ENCODE data around the gene KLHL22.

Gene KLHL22

DNA sequence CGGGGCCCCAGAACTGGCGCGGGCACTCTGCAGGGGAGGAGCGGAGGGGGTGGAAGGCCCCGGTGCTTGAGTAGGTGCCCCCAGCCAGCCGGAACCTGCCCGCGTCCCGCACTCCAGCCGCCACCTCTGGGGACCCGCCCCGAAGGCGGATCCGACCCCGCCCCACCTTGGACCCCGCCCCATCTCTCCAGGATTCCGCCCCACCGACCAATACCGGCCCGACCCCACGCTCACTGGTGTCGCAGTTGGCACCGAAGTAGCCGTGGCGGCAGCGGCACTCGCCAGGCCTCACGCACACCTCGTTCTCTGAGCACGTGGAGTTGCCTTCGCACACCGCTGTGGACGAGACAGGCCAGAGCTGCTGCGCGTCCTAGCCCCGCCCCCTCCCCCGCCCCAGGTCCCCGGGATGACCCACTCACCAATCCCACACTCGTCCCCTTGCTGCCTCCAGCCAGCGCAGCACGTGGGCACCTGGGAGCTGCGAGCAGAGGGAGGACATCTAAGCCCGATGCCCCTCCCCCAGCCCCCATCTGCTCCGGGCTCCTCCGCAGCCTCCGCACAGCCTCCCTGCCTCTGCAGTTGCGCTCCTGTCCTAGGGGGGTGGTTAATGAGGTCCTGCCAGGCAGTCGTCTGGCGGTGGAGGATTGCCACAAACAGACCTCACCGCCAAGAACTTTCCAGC, 63.9 kb downstream of the KLHL22 start:
- DNase-seq (ENCODE audit: extremely low read depth, low read depth) = no peak
- TF ChIP-seq, protein P1, sequence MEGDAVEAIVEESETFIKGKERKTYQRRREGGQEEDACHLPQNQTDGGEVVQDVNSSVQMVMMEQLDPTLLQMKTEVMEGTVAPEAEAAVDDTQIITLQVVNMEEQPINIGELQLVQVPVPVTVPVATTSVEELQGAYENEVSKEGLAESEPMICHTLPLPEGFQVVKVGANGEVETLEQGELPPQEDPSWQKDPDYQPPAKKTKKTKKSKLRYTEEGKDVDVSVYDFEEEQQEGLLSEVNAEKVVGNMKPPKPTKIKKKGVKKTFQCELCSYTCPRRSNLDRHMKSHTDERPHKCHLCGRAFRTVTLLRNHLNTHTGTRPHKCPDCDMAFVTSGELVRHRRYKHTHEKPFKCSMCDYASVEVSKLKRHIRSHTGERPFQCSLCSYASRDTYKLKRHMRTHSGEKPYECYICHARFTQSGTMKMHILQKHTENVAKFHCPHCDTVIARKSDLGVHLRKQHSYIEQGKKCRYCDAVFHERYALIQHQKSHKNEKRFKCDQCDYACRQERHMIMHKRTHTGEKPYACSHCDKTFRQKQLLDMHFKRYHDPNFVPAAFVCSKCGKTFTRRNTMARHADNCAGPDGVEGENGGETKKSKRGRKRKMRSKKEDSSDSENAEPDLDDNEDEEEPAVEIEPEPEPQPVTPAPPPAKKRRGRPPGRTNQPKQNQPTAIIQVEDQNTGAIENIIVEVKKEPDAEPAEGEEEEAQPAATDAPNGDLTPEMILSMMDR (IDR thresholded peaks at IDR 0.05; ENCODE audit: low read depth, low read length) = no peak

DNA sequence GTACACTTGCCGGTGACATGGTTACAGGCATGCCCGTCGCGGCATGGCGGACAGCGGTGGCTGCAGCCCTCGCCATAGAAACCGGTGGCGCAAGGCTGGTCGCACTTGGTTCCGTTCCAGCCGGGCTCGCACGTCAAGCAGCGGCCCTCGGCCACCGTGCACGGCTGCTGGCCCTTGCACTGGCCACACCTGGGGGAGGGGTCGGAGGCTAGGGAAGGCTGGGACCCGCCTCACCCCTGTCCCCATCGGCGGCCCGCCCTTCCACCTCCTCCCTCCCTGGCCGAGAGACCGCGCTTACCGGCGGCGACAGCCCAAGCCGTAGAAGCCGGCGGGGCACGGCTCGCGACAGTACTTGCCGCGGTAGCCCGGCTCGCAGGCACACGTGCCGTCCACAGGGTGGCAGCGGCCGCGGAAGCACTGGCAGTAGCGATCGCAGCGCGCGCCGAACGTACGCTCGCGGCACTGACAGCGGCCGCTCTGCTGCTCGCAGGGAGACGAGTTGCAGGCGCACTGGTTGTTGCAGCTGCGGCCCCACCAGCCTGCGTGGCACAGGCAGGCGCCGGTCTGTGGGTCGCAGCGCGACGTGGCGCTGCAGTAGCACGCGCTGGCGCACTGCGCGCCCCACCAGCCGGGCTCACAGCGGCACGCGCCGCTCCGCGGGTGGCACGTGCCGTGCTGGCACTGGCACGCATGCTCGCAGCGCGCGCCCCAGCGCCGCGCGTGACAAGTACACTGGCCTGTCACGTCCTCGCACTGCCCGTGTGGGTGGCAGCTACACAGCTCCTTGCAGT, 64.7 kb downstream of the KLHL22 start:
- TF ChIP-seq, protein P1 (IDR thresholded peaks at IDR 0.05; ENCODE audit: low read depth, low read length) = peak; percentile 22
- no peak for DNase-seq (ENCODE audit: extremely low read depth, low read depth)

DNA sequence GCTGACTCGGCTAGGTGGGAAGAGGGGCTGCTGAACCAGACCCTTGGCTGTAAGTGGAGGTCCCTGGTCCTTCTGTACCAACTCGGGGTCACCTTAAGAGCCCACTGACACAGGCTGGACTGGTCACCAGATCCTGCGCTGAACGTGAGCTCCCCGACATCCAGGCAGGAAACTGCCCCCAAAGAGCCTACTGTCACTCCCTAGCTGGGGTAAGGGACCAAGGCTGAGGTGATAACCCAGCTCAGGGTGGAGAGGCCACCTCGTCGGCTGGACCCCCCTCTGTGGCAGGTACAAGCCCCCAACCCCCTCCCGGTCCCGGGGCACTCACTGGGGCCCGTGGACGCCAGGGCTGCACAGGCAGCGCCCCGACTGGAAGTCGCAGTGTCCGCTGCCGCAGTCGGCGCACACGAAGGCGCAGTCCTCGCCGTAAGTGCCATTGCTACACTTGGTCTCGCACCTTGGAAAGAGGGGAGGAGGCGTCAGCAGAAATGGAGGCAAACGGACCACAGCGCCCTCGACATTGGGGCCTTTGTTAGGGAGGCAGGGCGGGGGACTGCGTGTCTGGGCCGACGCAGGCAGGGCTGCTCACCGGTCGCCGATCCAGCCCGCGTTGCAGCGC, 65.4 kb downstream of the KLHL22 start:
- TF ChIP-seq, protein P1 (IDR thresholded peaks at IDR 0.05; ENCODE audit: low read depth, low read length) = no peak
- no peak for DNase-seq (ENCODE audit: extremely low read depth, low read depth)

DNA sequence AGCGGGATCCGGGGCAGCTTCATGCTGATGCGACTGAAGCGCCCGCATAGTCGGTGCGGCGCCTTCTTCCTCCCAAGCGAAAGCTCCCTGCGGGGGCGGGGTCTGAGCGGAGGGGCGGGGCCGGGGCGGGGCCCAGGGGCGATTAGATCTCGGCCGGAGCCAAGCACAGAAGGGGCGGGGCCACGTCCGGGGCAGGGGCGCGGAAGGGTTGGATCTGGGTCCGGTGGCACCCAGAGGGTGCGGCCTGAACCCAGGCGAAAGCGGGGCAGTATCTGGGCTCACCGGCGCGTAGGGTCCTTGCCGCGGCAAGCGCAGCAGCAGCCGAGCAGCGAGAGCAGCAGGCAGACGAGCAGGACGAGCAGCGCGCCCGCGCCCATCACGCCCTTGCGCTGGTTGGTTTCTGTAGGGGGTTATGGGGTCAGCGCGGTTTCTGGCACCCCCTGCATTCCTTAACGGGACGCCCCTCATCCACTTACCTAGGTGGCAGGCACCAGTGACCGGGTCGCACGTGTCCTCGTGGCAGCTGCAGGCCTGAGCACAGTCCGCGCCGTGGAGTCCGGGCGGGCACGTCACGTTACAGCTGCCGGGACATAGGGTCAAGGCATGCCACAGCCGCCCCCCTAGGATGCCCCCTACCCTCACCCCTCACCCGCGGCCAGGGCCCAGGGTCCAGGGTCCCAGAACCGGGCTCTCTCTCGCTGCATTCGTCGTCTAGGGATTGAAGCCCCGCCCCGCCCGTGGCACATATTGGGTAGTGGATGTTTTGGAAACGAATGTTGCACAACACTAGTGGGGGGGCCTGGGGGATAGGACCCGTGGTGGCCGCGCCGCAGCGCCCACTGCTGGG, 66.1 kb downstream of the KLHL22 start:
- TF ChIP-seq, protein P1 (IDR thresholded peaks at IDR 0.05; ENCODE audit: low read depth, low read length) = no peak
- DNase-seq (ENCODE audit: extremely low read depth, low read depth) = no peak

- TF ChIP-seq, protein P1 (IDR thresholded peaks at IDR 0.05; ENCODE audit: low read depth, low read length) = no peak
- DNase-seq (ENCODE audit: extremely low read depth, low read depth) = no peak
Observed at GRCh38 chr22:20428496-20429253, 66.9 kb downstream of the KLHL22 start.

GRCh38 chr22:20427945-20428417, 67.6 kb downstream of the KLHL22 start:
- TF ChIP-seq, protein P1 (IDR thresholded peaks at IDR 0.05; ENCODE audit: low read depth, low read length) = no peak
- no peak for DNase-seq (ENCODE audit: extremely low read depth, low read depth)
